ENCODE measurements around the gene ADD1.

ADD1 gene

DNA sequence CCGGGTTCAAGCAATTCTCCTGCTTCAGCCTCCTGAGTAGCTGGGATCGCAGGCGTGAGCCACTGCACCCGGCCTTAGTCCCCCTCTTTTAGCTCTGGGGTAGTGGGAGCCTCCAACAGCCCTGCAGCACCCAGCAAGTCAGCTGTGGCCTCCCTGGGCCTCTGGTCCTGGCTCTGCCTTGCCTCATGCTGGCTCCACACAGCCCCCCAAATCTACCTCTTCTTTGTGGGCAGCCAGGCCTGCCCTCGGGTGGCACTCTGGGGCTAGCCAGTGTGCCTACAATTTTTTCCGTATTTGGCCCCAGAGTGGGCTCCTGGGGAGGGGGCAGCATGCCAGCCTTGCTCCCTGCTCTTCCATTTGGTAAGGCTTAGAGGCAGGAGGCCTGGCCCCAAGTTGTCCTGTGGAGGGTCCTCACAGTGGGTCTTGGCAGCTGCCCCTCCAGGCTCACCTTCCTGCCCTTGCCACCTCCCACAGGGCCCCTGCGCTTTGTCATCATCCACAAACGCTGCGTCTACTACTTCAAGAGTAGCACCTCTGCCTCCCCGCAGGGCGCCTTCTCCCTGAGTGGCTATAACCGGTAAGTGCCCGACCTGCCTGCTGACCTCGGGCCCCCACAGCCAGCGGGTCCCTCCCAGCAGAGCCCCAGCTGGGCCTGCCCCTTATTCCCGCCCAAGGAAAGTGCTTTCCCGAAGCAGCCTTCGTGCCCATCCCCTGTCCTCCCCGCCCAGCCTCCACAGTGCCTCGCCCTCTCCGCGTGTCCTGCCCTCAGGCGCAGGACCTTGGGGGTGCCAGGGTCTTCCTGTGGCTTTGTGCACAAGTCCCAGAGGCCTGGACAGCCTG lies 21.0 kb upstream of the ADD1 start:
- no peak for DNase-seq

DNA sequence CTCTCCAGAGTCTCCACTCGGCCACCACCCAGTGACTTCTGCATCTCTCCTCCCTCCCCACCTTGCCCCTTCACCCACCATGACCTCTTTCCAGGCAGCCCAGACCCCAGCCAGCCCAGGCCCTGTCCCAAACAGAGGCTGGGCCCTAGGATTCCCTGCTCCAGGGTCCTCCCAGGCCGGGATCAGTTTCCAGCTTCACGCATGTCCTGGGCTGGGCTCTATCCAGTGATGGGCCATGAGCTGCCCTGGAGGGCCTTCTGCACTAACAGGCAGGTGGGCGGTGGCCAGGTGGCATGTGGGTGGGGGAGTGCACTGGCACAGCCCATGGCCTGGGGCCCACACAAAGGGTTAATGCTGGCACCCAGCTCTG lies 20.4 kb upstream of the ADD1 start:
- no peak for DNase-seq

DNA sequence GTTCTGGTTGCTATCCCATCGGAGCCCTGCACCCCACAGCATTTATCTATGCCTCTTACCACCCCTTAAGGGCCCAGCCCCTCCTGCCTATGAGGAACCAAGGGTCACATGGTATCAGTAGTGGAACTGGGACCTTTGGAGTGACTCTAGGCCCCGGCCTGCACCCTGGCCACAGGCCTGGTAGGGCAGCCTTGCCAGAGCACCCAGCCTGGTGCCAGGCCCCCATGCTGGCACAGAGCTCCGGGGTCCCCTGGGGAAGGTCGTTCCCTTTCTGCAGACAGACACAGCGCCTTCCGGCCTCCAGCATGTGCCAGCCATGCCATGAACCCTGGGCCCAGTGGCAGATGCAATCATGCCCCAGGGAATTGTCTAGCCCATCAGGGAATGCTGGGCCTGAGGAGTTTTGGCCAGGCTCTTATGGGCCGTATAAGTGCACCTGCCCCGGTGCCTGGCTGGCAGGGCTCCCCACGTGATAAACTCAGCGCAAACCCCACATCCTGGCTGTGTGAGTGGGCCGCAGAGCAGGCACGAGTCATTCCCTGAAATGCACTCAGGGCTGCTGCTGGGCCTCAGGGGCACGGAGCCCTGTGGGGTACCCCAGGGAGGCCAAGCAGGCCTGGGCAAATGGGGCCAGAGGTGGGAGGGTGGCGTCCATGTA lies 19.8 kb upstream of the ADD1 start:
- DNase-seq: no peak

DNA sequence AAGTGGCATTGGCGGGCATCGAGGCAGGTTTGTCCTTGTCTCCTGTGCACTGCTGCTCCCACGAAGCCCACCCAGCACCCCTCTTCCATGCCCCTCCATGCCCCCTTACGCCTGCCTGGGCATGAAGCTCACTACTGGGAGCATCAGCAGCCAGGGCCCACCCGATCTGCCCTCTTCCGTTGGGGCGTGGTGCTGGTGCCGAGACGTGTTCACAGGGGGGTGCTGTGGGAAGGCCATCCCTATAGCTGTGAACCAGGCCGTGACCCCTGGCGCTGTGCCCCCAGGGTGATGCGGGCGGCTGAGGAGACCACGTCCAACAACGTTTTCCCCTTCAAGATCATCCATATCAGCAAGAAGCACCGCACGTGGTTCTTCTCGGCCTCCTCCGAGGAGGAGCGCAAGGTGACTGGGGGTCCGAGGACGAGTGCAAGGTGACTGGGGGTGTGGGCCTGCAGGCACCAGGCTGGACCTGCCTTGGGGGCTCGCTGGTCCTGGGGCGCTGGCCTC lies 19.3 kb upstream of the ADD1 start:
- DNase-seq: no peak

DNA sequence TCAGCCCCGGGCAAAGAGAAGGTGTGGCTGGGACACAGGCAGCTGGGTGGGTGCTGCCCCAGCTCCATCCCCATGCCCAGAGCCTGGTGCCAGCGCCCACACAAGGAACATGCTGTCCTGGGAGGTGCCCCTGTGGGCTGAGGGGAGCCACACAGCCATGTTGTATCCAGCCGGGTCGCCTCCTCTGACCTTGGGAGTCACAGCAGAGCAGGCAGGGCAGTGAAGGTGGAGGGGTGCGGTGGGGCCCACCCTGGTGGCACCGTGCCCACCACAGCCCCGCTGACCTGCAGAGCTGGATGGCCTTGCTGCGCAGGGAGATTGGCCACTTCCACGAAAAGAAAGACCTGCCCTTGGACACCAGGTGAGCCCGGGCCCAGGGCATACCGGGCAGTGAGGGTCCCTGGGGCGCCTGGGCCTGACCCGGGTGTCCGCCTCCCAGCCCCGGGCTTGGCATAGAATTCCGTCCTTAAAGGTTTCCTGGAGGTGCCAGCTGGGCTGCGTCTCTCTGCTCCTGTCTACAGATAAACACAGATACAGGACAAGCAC lies 18.7 kb upstream of the ADD1 start:
- no peak for DNase-seq

DNA sequence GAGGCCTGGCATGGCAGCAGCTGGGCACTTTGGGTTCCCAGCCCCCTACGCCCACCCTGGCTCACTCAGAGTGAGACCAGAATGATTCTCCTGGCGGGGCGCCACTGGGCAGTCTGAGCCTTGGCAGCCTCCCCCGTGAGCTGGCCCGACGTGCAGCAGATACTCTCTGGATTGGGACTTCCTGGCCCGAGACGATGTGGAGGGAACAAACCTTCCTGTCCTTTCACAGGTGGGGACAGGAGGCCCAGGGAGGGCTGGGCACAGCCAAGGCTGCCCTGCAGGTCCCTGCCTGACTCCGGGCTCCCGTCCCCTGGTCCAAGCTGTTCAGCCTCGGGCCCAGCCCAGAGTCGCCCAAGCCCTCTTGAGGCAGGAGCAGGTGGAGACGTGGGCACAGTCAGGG lies 17.9 kb upstream of the ADD1 start:
- DNase-seq: no peak

DNA sequence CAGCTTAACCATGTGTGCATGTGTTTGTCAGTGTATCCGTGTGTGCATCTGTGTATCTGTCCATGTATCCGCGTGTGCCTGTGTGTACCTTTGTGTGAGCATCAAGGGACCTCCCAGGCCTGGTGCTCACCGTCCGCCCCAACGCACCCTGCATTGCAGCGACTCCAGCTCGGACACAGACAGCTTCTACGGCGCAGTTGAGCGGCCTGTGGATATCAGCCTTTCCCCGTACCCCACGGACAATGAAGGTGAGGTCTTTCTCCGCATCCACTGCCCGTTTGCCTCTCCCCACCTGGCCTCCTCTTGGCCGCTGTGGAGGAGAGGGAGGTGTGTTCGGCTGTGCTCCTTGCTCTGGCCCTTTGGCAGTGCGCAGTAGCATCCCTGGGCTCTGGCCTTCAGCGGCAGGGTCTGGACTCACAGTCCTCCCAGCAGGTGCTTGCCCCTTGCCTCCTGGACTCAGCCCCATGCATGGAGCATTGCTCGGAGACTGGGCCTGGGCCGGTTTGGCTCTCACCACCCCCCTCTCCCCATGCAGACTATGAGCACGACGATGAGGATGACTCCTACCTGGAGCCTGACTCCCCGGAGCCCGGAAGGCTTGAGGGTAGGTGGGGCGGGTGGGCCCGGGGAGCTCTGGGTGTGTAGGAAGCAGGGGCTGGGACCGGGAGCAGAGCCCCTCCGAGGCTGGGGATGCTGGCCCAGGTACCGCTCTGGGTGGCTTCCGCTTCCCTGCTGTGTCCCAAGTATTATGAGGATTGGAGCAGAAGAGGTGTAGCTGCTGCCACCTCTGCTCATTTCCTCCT lies 16.4 kb upstream of the ADD1 start:
- DNase-seq: no peak

DNA sequence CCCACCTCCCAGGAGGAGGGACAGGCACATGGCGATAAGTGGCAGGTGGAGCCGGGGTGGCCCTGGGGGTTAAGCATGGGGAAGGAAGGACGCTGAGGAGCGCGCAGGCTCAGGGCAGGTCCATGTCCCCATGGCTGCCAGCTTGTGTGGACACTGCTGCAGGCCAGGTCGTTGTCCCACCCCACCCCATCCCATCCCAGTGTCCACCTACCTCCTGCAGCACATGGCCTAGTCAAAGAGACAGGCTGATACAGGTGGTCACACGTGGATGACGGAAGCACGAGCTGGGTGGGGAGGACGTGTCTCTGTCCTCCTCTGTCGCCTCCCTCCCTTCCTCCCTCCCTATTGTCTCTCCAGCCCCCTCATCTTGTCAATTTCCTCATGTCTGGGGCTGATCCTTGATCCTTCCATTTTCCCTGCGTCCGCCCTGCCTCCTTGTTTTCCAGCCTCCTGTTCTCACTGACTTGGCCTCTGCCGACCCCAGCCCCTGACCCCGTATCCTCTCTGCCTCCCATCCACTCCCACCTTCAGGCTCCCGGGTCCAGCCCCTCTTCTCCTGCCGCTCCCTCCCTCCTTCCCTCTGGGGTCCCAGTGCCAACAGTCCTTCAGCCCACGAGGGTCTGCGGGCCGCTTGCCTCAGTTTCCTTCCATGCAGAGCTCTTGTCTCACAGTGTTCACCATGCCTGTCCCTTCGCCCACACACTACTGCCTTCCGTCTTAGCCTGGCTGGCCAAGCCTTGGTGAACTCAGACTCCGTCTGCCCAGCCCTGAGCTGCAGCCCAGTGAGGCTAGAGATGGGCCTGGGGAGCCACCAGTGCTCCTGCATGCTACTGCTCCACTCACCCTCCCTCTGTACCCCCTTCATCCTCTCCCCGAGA lies 15.5 kb upstream of the ADD1 start:
- no peak for DNase-seq

DNA sequence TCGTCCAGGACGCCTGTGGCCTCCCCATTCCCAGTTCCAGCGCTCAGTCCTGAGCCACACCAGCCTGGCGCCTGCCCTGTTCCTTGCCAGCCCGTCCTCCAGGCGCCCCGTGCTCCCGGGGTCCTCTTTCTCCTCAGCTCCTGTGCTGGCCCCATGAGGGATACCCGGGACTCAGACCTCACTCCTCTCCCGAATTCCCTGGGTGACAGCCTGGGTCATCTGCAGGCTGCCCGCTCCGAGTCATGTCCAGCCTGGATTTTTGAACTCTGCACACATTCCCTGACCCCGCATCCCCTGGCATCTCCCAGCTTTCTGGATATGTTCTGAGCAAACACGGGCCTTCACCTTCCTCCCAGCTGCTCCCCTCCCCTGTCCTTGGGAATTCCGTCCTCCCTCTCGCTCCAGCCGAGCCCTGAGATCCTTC lies 14.9 kb upstream of the ADD1 start:
- no peak for DNase-seq

DNA sequence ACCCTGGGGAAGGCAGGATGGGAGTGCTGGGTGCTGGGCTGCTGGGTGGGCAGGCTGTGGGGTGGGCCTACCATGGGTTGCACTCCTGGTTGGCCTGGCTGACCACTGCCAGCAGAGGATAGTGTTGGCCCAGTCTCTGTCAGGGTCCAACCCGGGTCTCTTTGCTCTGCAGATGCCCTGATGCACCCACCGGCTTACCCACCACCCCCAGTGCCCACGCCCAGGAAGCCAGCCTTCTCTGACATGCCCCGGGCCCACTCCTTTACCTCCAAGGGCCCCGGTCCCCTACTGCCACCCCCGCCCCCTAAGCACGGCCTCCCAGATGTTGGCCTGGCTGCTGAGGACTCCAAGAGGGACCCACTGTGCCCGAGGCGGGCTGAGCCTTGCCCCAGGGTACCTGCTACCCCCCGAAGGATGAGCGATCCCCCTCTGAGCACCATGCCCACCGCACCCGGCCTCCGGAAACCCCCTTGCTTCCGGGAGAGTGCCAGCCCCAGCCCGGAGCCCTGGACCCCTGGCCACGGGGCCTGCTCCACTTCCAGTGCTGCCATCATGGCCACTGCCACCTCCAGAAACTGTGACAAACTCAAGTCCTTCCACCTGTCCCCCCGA lies 14.2 kb upstream of the ADD1 start:
- no peak for DNase-seq

DNA sequence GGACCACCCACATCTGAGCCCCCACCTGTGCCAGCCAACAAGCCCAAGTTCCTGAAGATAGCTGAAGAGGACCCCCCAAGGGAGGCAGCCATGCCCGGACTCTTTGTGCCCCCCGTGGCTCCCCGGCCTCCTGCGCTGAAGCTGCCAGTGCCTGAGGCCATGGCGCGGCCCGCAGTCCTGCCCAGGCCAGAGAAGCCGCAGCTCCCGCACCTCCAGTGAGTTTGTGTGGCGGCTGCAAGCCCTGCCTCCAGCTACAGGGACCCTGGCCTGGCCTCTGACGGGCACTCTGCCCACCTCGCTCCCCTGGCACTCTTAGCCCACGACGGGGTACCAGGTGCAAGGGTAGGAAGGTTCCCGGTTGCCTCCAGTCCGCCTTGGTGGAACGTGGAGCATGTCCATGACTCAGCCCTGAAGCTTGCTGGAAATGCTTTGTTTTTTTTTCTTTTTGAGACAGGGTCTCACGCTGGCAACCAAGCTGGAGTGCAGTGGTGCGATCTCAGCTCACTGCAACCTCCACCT lies 13.7 kb upstream of the ADD1 start:
- no peak for DNase-seq

DNA sequence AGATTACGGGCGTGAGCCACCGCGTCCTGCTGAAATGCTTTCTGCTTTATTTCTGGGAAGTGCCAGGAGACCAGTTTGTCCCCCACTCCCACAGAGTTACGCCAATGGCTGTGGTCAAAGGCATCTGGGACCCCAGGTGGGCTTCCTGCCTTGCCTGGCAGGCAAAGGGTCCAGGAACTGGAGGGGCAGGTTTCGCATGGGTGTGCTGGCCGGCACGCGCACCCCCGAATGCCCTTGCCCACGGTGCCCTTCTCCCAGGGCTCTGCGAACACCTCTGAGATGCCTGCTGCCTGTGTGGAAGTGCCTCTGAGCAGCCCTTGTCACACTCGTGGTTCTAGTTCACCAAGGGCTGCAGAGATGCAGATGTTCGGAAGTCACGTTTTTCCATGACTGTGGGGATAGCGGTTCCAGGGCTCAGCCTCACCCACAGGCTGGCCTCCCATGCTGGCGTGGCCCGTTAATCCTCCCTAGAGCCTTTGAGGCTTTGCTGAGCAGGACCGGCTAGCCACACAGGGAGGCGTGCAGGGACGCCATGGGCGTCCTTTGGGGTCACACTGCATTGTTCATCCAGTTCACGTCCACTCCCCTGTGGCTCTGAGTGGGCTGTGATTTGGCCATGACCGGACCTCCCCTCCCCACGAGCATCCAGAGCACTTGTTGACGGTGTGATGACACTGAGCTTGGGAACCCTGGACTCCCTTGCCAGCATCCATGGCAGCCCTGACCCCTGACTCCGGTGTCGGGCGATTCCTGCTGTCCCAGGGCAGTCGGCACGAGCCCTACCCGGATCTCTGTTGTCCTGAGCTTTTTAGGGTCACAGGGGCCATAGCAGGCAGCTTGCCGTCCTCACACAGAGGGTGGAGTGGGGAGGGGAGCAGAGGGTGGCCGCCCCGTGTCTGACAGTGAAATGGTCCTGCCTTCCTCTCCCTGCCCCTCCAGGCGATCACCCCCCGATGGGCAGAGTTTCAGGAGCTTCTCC lies 12.7 kb upstream of the ADD1 start:
- no peak for DNase-seq

DNA sequence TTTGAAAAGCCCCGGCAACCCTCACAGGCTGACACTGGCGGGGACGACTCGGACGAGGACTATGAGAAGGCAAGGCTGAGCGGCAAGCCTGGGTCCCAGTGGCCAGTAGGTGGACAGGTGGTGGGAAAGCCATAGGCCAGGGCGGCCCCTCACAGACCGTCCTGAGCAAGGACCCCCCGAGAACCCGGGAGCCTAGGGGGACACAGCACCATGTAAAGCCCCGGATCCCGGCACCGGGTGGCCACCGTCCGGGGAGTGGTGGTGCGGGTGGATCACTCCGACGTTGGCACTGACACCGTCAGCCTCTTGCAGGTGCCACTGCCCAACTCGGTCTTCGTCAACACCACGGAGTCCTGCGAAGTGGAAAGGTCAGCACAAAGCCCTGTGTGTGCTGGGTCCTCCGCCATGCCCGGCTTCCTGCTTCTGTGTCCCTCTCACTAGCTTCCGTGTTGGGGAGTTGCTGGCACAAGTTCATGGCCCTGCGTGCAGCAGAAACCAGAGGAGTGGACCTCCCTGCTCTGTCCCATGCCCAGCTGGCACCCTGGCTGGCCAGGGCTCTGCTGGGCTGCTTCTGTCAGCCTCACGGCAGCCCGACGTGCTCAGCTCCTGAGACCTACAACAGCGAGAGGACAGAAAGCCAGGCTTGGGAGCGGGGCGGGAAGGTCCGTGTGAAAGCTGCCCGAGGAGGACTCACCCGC lies 11.9 kb upstream of the ADD1 start:
- DNase-seq: no peak

DNA sequence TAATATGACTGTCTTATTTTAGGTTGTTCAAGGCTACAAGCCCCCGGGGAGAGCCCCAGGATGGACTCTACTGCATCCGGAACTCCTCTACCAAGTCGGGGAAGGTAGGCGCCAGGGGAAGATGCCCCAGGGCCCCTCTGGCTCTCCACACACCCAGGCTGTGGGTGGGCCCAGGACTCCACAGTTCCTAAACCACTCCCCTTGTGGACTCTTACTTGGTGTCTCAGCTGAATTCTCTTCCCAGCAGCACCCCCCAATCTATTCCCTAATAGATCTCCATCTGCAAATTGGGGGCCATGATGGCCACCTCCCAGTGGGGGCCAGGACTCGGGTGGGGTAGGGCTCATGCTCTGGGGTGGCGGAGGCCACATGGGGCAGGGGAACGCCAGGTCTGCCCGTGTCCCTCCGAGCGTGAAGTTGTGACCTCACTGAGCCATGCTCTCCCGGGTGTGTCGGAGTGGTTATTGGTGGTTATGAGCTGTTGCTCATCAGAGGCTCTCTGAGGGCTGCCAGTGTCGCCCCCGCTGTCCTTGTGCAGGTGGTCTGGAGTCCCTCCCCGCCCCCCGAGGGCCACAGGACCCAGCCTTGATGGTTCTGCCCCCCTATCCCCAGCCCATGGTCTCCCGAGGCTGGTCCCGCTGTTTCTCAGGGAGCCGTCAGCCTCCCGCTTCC lies 11.2 kb upstream of the ADD1 start:
- DNase-seq: no peak

DNA sequence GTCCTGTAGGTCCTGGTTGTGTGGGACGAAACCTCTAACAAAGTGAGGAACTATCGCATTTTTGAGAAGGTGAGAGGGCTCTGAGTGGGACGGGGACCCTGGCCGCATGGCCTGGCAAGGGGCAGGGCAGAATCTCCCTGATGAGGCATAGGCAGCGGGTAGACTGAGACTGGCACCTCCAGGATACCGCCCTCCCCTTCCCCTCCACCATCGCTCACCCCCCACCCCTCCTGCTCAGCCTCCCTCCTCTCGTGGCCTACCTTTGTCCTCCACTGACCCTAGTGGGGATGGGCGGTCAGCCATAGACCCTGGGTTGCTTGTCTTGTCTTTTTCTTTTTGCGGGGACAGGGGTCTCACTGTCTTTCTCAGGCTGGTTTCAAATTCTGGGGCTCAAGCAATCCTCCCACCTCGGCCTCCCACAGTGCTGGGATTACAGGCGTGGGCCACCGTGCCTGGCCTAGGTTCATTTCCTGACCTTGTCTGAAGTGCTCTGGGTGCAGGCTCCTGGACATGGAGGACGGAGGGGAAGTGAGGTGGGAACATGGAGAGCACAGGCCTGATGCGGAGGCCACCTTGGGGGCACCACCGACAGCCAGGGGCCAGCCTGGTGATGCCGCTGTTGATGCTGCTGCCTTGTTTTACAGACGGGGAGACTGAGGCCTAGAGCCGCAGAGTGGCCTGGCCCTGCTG lies 10.5 kb upstream of the ADD1 start:
- no peak for DNase-seq

DNA sequence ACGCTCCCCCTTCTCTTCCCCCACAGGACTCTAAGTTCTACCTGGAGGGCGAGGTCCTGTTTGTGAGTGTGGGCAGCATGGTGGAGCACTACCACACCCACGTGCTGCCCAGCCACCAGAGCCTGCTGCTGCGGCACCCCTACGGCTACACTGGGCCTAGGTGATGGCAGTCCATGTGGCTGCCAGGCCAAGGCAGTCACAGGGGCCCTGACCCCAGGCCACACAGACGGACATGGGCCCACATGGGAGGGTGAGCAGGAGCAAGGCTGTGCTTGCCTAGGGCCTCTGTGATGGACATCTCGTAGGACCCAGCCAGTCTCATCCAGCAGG lies 10.0 kb upstream of the ADD1 start:
- DNase-seq: no peak

DNA sequence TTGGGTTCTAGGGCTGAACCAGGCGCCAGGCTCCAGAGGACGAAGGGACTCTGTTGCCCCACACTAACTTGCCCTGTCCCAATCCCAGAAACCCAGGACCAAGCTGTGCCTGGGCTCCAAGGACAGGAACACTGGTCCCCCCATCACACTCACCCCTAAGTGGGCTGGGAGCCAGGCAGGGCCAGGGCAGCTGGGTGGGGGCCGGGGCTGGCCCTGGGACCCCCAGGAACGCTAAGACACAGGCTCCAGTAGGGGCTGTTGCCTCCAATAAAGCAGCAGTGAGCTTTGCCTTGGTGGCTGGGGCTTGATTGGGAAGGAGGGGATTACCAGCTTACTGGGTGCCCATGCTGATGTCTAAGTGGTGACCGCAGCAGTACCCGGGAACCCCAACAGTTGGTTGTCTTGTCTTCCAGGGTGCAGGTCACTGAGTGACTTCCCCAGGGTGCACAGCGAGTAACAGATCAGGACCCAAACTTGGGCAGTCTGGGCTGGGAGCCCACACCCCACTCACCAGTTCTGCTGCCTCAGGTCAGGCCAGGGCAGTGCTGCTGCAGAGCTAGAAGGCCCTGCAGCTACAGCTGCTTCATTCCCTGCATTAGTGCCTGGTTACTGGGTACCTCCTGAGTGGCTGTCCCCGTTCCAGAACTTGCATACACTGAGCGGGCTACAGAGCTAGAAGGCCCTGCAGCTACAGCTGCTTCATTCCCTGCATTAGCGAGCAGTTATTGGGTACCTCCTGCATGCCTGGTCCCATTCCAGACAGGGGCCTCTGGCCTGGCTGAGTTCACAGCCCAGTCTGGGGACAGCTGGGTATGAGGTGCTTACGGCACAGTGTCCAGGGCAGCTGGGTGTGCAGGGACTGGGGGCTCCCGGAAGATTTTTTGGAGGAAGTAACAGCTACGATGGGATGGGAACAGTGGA lies 9.4 kb upstream of the ADD1 start:
- no peak for DNase-seq
